ENCODE measurements around the gene RNF157.

Gene RNF157

DNA sequence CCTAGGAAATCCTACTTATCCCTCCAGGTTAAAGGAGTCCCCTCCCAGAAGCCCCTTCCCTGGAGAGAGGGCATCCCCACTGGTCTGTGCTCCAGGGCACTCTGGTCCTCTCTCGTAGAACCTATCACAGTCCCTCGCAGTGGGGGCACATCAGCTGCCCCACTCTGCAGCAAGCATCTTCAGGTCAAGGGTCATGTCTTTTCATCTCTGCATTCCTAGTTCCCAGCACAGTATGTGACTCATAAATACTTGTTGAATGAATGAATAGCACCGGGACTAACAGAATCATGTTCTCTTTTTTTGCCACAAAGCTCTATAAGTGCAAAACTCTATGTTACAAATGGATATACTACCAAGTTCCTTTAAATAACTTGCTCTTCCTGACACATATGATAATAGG is 36.0 kb downstream of the RNF157 start:
- Histone ChIP-seq H3F3A (ENCODE audit: insufficient read depth, low read length) (peaks cover 11% of the 10 kb centered on the region), H3K9me3 (replicated peaks; ENCODE audit: insufficient read depth, low read length) (no peaks in the 10 kb centered on the region), H4K20me1 (ENCODE audit: insufficient read depth, low read length) (no peaks in the 10 kb centered on the region), H3K9ac (ENCODE audit: low read length) (no peak overlapping the region), H3K27me3 (replicated peaks; ENCODE audit: insufficient read depth, low read length) (no peaks in the 10 kb centered on the region), H3K9me2 (replicated peaks; ENCODE audit: insufficient read depth, low read length) (no peaks in the 10 kb centered on the region), H3K27ac (ENCODE audit: low read length) (no peak overlapping the region), H3K4me1 (ENCODE audit: low read length) (peaks cover 27% of the 10 kb centered on the region), H3K4me2 (ENCODE audit: low read depth, low read length) (no peak overlapping the region), H3K79me2 (ENCODE audit: low read length) (no peaks in the 10 kb centered on the region), H2AFZ (ENCODE audit: low read length) (no peak overlapping the region), H3K4me3 (ENCODE audit: low read length) (no peak overlapping the region), H3K36me3 (replicated peaks; ENCODE audit: insufficient read depth, low read length) (no peaks in the 10 kb centered on the region)
- no peak for DNase-seq
- TF ChIP-seq EZH2 (optimal IDR thresholded peaks at IDR 0.05; ENCODE audit: low read depth, low read length) (no peak), CTCF (IDR thresholded peaks at IDR 0.05; ENCODE audit: low read length) (no peak), EZH2phosphoT487 (IDR thresholded peaks at IDR 0.05; ENCODE audit: low read length) (no peak)

DNA sequence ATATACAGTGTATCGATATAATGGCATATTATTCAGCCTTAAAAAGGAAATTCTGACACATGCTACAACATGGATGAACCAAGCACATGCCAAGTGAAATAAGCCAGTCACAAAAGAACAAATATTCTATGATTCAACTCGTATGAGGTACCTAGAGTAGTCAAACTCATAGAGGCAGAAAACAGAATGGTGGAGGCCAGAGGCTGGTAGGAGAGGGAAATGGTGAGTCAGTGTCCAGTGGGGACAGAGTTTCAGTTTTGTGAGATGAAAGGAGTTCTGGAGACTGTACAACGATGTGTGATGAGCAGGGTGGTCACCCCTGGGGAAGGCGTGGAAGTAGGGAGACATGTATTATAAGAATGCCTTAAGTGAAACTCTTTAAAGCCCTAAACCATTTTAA is 39.9 kb downstream of the RNF157 start:
- H3K4me3 ChIP-seq (ENCODE audit: low read length) = no peak overlapping the region
- no peaks in the 10 kb centered on the region for H3K9me3 ChIP-seq (replicated peaks; ENCODE audit: insufficient read depth, low read length)
- no peak for DNase-seq
- TF ChIP-seq EZH2 (optimal IDR thresholded peaks at IDR 0.05; ENCODE audit: low read depth, low read length) (no peak), CTCF (IDR thresholded peaks at IDR 0.05; ENCODE audit: low read length) (no peak), EZH2phosphoT487 (IDR thresholded peaks at IDR 0.05; ENCODE audit: low read length) (no peak)
- H4K20me1 ChIP-seq (ENCODE audit: insufficient read depth, low read length) = no peaks in the 10 kb centered on the region
- H2AFZ ChIP-seq (ENCODE audit: low read length) = no peak overlapping the region
- no peaks in the 10 kb centered on the region for H3K36me3 ChIP-seq (replicated peaks; ENCODE audit: insufficient read depth, low read length)
- H3K79me2 ChIP-seq (ENCODE audit: low read length) = no peaks in the 10 kb centered on the region
- H3K4me2 ChIP-seq (ENCODE audit: low read depth, low read length) = no peak overlapping the region
- no peak overlapping the region for H3K9ac ChIP-seq (ENCODE audit: low read length)
- no peaks in the 10 kb centered on the region for H3K27me3 ChIP-seq (replicated peaks; ENCODE audit: insufficient read depth, low read length)
- H3K4me1 ChIP-seq (ENCODE audit: low read length) = no peaks in the 10 kb centered on the region
- H3K9me2 ChIP-seq (replicated peaks; ENCODE audit: insufficient read depth, low read length) = no peaks in the 10 kb centered on the region
- H3K27ac ChIP-seq (ENCODE audit: low read length) = no peak overlapping the region
- H3F3A ChIP-seq (ENCODE audit: insufficient read depth, low read length) = no peaks in the 10 kb centered on the region

DNA sequence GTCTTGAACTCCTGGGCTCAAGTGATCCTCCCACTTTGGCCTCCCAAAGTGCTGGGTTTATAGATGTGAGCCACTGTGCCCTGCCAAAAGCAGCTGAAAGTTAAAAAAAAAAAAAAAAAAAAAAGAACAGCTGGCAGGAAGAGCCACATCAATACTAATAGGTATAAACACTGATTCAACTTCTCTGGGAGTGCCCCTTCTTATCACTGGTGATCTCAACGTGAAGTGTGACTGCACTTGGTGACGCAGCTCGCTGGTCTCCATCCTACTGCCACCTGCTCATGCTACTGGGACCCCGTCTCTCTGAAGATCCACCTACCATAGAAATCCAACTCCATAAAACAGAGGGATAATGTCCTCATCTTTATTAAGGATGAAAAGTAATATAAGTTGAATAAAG is 40.8 kb downstream of the RNF157 start:
- Histone ChIP-seq H3K9me3 (replicated peaks; ENCODE audit: insufficient read depth, low read length) (no peaks in the 10 kb centered on the region), H3K9ac (ENCODE audit: low read length) (no peak overlapping the region), H2AFZ (ENCODE audit: low read length) (no peak overlapping the region), H3K4me2 (ENCODE audit: low read depth, low read length) (no peak overlapping the region), H3F3A (ENCODE audit: insufficient read depth, low read length) (no peaks in the 10 kb centered on the region), H3K27ac (ENCODE audit: low read length) (no peak overlapping the region), H3K36me3 (replicated peaks; ENCODE audit: insufficient read depth, low read length) (no peaks in the 10 kb centered on the region), H3K4me1 (ENCODE audit: low read length) (no peaks in the 10 kb centered on the region), H3K4me3 (ENCODE audit: low read length) (no peak overlapping the region), H3K27me3 (replicated peaks; ENCODE audit: insufficient read depth, low read length) (no peaks in the 10 kb centered on the region), H3K79me2 (ENCODE audit: low read length) (no peaks in the 10 kb centered on the region), H4K20me1 (ENCODE audit: insufficient read depth, low read length) (no peaks in the 10 kb centered on the region), H3K9me2 (replicated peaks; ENCODE audit: insufficient read depth, low read length) (no peaks in the 10 kb centered on the region)
- TF ChIP-seq EZH2phosphoT487 (IDR thresholded peaks at IDR 0.05; ENCODE audit: low read length) = no peak
- TF ChIP-seq EZH2 (optimal IDR thresholded peaks at IDR 0.05; ENCODE audit: low read depth, low read length) = no peak
- no peak for TF ChIP-seq CTCF (IDR thresholded peaks at IDR 0.05; ENCODE audit: low read length)
- DNase-seq = no peak

All from MM.1S (cell line).